ENCODE data around the gene SLC9A5. TPM values are rescaled to one million over a fixed set of nuclear protein-coding genes. Genes with fewer than 3 reads are reported as not detected.

SLC9A5 gene
- total and polyA plus RNA-seq, 3 donors from 2014 or later = 4.8 to 15.7 (median 6.8) TPM

DNA sequence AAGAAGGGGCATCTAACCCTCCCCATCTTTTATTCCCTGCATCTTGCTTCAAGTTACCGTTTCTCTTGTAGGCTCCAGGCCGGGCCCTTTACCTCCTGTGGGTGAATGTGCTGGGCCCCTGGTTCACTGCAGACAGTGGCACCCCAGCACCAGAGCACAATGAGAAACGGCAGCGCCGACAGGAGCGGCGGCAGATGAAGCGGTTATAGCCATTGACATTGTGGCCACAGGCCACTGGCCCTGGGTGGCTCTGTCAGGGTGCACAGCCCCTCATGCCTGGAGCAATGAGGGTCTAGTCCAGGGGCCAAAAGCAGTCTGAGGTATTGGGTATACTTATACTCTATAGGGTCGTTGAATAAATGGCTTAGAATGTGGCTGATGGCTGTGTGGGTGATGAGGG lies 19.9 kb upstream of the SLC9A5 start:
- Histone ChIP-seq H3K4me3 (no peak overlapping the region), H3K4me1 (peaks cover 11% of the 10 kb centered on the region), H3K9me3 (no peaks in the 10 kb centered on the region), H3K27ac (no peak overlapping the region), H3K36me3 (ENCODE audit: low read depth, missing control alignments) (no peaks in the 10 kb centered on the region), H3K27me3 (no peaks in the 10 kb centered on the region)
- 69 to 80% methylated on average over 3 to 9 of the region's 9 CpGs for WGBS, 2 donors
- intact Hi-C loops (cut with DNase I; ENCODE audit: low total_unique reads) = no loop called here
- no peak for TF ChIP-seq POLR2A (IDR thresholded peaks at IDR 0.05)
- TF ChIP-seq, protein P1, sequence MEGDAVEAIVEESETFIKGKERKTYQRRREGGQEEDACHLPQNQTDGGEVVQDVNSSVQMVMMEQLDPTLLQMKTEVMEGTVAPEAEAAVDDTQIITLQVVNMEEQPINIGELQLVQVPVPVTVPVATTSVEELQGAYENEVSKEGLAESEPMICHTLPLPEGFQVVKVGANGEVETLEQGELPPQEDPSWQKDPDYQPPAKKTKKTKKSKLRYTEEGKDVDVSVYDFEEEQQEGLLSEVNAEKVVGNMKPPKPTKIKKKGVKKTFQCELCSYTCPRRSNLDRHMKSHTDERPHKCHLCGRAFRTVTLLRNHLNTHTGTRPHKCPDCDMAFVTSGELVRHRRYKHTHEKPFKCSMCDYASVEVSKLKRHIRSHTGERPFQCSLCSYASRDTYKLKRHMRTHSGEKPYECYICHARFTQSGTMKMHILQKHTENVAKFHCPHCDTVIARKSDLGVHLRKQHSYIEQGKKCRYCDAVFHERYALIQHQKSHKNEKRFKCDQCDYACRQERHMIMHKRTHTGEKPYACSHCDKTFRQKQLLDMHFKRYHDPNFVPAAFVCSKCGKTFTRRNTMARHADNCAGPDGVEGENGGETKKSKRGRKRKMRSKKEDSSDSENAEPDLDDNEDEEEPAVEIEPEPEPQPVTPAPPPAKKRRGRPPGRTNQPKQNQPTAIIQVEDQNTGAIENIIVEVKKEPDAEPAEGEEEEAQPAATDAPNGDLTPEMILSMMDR (IDR thresholded peaks at IDR 0.05) = no peak
- no peak for DNase-seq

DNA sequence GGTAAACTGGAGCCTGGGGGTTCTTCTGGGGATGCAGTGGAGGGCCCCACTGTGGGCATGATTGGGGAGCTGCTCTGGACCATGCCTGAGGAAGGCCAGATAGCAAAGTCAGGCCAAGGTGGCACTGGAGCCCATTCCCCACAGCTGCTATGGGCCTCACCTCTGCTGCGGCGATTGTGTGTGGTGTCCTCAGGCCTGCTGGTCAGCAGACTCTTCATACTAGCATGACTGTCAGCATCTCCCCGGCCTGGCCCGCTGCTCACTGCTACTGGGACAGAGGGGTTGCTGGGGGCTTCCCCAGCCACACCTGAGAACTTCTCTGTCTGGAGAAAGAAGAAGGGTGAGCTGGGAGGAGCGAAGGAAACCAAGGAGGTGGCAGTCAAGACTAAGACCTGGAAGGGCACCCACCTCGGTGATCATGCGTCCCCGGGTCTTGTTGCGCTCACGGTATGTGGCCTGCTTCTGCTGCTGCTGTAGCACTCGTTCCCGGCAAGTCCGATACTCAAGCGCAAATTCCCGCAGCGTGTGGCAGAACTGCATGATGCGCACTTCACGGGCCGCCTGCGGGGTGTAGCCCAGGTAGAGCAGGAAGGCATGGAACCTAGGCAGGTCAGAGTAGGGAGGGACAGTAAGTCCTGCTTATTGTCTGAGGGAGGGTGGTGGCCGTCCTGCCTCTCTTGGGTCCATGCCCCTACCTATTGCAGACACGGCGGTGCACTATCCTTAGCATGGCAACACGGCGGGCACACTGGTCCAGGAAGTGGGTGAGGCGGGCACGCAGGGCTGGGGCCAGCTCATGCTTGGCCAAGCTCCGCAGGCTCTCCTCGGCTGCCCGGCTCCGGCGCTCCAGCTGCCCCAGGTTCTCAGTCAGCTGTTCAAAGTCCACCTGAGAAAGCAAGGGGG lies 18.6 kb upstream of the SLC9A5 start:
- DNase-seq = no peak
- Histone ChIP-seq H3K27ac (no peak overlapping the region), H3K36me3 (ENCODE audit: low read depth, missing control alignments) (no peaks in the 10 kb centered on the region), H3K4me3 (no peak overlapping the region), H3K9me3 (no peaks in the 10 kb centered on the region), H3K4me1 (peaks cover 11% of the 10 kb centered on the region), H3K27me3 (no peaks in the 10 kb centered on the region)
- intact Hi-C loops (cut with DNase I; ENCODE audit: low total_unique reads) = no loop called here
- WGBS, 2 donors = 90 to 95% methylated on average over 20 to 32 of the region's 32 CpGs
- no peak for TF ChIP-seq POLR2A (IDR thresholded peaks at IDR 0.05)
- TF ChIP-seq, protein P1 (IDR thresholded peaks at IDR 0.05) = no peak

DNA sequence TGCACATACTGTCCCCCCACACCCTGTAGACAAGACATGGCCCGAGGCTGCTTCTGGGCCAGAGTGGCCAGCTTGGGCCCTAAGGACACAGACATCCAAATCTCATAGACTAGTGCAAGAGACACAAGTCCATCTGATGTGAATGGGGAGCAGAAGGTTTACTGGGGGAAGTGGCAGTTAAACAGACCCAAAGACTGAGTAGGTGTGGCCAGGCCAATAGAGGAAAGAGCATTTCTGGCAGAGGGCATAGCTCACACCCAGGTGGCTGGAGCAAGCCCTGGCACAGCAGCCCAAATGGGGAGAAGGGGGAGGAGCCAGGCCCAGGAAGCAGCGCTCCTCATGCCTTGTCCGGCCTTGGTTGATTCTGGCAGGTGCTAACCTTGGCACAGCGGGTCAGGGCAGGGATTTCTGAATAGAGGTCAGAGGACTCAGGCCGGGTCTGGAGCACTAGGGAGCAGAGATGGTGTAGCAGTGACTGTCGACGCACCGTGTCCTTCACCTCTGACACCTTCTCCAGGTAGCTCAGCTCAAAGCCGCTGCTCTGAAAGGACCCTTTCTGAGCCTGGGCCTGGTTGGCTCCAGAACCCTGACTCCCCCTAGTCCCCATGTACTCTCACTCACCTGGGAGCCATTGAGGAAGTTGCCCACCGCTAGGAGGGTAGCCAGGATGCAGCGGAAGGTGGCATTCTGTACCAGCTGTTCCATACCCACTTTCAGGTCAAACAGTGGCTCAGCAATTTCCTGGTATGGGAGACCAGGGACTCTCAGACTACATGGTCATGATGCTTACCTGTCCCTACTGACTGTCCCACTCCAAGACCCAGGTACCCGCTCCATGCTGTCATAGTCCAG lies 17.7 kb upstream of the SLC9A5 start:
- H3K36me3 ChIP-seq (ENCODE audit: low read depth, missing control alignments) = no peaks in the 10 kb centered on the region
- no peak overlapping the region for H3K4me3 ChIP-seq
- WGBS, 2 donors = 78 to 87% methylated on average over 10 to 12 of the region's 12 CpGs

DNA sequence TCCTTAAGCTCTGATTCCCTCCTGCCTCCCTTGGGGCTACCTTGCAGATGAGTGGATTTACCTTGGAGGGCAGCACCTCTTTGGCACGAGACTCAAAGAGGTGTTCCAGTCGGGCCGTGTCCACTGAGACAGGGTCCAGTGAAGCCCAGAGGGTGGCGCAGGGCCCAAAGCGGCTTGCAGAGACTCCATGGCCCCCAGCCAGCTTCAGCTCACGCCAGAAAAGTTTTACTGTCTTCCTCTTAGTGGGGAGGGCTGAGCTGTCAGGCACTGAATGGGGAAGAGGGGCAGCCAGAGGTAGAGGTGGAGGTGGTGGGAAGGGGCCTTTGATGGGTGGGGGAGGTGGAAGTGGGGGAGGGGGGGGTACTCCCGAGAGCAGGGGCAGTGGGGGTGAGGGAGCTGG lies 15.2 kb upstream of the SLC9A5 start:
- no peak for DNase-seq
- TF ChIP-seq, protein P1 (IDR thresholded peaks at IDR 0.05) = no peak
- TF ChIP-seq POLR2A (IDR thresholded peaks at IDR 0.05) = no peak
- no peaks in the 10 kb centered on the region for H3K36me3 ChIP-seq (ENCODE audit: low read depth, missing control alignments)

More for the DNA sequence above, 17.7 kb upstream of the SLC9A5 start:
- Histone ChIP-seq H3K4me1 (peaks cover 10% of the 10 kb centered on the region), H3K27ac (no peak overlapping the region), H3K27me3 (no peaks in the 10 kb centered on the region), H3K9me3 (no peaks in the 10 kb centered on the region)
- no peak for DNase-seq
- intact Hi-C loops (cut with DNase I; ENCODE audit: low total_unique reads) = no loop called here
- no peak for TF ChIP-seq POLR2A (IDR thresholded peaks at IDR 0.05)
- TF ChIP-seq, protein P1 (IDR thresholded peaks at IDR 0.05) = no peak

More for the DNA sequence above, 15.2 kb upstream of the SLC9A5 start:
- H3K4me1 ChIP-seq = no peaks in the 10 kb centered on the region
- H3K4me3 ChIP-seq = no peak overlapping the region
- H3K9me3 ChIP-seq = no peaks in the 10 kb centered on the region
- intact Hi-C loops (cut with DNase I; ENCODE audit: low total_unique reads) = no loop called here
- 80 to 84% methylated on average over 5 to 7 of the region's 7 CpGs for WGBS, 2 donors
- H3K27me3 ChIP-seq = no peaks in the 10 kb centered on the region
- H3K27ac ChIP-seq = no peak overlapping the region

Measured in testis (tissue), 3 donors.